ENCODE results near the gene PNPLA1.

PNPLA1 gene, protein sequence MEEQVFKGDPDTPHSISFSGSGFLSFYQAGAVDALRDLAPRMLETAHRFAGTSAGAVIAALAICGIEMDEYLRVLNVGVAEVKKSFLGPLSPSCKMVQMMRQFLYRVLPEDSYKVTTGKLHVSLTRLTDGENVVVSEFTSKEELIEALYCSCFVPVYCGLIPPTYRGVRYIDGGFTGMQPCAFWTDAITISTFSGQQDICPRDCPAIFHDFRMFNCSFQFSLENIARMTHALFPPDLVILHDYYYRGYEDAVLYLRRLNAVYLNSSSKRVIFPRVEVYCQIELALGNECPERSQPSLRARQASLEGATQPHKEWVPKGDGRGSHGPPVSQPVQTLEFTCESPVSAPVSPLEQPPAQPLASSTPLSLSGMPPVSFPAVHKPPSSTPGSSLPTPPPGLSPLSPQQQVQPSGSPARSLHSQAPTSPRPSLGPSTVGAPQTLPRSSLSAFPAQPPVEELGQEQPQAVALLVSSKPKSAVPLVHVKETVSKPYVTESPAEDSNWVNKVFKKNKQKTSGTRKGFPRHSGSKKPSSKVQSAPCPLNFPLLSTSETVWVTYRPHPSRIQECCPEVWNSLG

DNA sequence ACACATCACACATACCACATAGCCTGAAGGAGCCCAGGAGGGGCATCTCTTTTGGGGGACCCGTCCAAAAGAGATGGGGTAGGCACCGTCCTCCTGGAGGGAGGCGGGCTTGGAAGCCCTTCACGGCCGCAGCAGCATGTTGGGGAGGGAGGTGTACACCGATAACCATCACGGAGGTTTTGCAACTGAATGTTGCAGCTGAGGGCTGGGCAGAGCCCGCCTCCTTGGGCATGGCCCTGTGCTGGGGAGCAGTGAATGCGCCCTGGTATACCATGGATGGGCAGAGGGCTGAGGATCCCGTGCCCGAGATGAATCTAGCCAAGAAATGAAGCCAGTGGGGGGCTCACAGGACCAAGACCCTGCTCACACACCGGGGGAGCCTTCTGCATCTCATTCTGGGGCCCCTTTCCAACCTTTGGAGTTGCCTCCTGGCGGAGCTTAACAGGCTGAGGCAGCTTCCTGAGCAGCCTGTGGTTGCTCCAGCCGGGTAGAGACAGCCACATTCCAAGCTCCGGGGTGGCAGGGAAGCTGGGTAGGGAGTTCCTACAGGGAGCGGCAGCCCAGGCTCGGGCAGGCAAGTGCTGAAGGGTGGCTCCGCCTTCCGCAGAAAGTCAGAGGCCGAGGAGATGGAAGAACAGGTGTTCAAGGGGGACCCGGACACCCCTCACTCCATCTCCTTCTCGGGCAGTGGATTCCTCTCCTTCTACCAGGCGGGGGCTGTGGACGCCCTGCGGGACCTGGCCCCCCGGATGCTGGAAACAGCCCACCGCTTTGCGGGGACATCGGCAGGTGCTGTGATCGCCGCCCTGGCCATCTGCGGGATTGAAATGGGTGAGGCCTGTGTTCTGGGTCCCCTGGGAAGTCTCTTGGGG lies at the start of gene PNPLA1:
PNPLA1 (plus strand) TSS at position 227 of the 872 bp plus-strand sequence; CDS start at position 627, 400 bp downstream.
- no peak for DNase-seq (ENCODE audit: low read depth in 3 of 3)

DNA sequence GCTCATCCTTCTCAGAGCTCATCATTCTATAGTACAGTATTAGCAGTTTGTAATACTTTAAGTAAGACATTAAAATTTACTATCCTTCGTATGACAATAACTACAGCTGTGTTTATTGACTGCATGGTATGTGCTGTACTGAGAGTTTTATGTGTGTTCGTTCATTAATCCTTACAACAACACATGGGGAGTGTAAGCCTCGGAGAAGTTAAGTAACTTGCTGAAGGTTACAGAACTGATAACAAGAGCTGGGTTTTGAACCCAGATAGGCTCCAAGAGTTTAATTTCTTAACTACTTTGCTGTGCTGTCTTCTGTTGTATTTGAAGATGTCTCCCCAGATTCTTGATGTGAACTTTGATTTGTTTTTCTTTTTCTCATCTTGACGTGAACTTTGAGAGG lies 49.6 kb upstream of the PNPLA1 start:
- DNase-seq (ENCODE audit: low read depth in 3 of 3), result no peak

DNA sequence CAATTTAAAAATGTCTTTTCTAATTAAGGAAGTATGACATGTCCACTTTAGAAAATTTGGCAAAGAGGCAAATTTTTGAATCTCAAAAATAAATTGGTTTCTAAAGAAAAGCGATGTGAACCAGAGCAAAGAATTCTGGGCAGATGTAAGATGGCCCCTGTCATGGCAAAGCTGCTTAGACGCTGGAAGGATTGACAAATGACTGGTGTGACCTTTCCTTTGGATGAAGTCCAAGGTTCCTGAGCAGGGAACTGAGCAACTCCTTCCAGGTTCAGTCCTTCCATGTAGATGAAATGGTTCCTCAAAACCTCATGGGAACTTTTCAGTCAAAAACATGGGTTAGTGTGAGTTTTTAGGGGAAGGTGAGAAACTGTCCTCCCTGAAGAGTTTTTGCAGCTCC lies 48.2 kb upstream of the PNPLA1 start:
- no peak for DNase-seq (ENCODE audit: low read depth in 3 of 3)

DNA sequence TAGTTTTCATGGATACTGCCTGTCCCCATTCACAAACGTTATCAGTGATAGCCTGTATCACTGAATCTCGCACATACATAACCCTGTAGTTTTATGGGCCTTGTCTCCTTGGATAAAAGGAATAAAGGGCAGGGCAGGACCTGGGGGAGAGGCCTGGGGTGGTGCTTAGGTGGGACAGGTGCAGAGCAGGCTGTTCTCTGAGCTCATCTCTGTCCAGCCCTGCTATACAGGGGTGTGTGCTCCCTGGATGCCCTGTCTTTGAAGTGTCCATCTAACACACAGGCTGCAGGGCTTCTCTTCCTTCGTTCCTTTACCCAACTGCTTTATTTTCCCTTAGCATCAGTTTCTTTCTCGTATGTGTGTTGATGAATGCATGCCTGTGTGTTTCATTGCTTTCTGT lies 46.9 kb upstream of the PNPLA1 start:
- no peak for DNase-seq (ENCODE audit: low read depth in 3 of 3)

DNA sequence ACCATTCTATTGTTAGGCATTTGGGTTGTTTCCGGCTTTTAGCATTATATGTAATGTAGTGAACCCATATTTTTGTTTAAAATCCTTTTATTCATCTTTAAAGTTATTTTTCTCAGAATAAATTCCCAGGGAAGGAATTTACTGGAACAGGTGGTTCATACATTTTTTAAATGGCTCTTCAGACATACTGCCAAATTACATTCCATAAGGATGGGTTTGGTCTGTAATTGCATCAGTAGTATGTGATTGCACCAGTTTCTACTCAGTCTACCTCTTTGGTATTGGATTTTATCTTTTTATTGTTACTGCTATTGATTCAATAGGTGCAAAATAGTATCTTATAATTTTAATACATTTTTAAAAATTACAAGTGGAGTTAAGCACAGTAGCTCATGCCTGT lies 46.2 kb upstream of the PNPLA1 start:
- no peak for DNase-seq (ENCODE audit: low read depth in 3 of 3)

DNA sequence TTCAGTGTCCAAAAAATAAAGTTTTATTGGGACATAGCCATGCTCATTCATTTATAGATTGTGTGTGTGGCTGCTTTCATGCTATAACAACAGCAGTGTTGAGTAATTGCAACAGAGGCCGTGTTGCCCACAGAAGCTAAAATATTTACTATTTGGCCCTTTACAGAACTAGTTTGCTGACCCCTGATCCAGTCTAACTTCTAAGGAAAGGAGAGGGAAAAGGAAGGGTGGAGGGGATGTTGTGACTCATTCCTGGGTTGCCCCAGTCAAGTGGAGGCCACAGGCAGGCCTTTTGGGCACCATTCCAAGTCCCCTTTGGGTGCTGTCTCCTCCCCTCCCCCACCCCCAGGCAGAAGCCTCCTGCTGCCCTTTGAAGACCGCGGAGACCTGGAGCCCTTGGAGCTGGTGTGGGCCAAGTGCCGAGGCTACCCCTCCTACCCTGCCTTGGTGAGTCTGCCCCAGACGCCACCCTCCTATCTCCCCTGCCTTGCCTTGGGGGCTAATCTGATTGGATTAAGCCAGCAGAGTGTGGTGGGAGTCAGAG lies 44.9 kb upstream of the PNPLA1 start:
- DNase-seq (ENCODE audit: low read depth in 3 of 3), result no peak

DNA sequence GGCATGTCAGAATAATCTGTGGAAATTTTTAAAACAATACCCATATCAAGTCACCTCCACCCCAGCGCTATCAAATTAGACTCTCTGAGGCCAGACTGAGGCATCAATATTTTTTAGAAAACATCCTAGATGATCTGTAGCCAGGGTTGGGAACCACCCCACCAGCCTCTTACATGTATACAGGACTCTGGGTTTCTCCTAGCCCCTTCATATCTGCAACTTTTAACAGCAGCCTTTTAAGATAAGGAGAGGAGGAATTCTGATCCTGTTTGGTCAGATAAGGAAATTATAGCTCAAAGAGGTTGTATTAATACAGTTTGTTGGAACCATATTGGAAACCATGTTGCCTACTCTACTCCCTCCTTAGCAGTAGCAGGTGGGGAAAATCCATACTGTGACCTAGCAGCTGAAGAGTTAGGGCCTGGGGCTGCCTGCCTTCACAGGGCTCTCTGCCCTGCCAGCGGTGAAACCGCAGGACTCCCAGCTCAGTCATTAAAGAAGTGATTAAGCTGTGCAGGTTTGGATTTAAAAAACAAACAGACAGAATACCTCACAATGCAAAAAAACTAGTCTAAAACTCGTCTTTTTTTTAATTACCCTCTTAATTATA lies 43.3 kb upstream of the PNPLA1 start:
- DNase-seq (ENCODE audit: low read depth in 3 of 3), result no peak

DNA sequence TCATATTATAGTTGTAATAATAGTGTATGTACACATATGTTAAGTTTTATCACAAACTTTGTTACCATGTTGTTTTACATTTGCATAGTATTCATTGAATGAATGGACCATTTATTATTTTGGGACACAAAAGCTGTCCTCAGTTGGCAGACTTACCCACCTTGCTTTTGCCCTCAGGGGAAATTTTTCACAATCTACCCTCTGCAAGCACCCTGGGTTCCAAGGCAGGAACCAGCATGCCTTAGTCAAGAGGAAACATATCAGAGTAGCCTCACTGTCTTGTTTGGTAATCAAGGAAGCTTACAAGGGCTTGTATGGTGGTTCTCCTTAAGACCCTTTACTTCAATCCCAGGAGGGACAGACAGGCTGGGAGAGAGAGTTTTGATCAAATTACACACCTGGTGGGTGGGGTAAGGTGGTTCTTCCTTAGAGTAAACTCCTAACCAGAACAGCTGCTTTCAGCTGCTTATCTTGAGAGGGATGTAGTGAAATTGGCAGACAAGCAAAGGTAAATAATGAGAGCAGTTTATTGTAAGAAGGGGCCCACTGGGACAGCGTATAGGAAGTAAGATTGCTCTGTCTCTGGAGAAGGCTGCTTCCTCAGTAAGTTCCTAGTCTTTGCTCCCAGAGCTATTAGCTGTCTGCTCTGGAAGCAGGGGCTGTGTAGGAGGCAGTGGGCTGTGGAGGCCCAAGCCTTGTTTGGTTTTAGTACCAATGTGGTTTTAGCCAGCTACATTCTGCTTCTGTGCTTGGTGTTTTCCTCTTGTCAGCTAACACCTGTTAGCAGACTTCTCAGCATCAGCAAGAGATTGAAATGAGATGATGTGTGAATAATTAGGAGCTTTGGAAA lies 42.3 kb upstream of the PNPLA1 start:
- DNase-seq (ENCODE audit: low read depth in 3 of 3), result no peak

DNA sequence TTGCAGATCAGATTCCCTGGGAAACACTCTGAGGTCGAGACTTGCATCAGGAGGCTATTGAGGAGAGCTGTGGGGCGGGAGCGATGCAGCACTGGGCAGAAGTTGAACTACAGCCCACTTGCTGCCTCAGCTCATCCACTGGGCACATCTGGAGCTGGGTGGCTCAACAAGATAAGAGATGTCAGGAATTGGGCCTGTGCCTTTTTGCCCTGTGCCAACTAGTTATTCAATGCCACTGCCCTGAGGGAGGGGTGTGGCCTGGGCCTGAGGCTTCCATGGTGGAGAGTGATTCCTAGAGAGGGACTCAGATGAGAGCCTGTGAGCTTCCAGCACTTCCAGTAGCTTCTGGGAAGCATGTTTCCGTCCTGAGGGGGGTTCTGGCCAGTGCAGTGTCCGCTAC lies 40.6 kb upstream of the PNPLA1 start:
- DNase-seq (ENCODE audit: low read depth in 3 of 3), result no peak

DNA sequence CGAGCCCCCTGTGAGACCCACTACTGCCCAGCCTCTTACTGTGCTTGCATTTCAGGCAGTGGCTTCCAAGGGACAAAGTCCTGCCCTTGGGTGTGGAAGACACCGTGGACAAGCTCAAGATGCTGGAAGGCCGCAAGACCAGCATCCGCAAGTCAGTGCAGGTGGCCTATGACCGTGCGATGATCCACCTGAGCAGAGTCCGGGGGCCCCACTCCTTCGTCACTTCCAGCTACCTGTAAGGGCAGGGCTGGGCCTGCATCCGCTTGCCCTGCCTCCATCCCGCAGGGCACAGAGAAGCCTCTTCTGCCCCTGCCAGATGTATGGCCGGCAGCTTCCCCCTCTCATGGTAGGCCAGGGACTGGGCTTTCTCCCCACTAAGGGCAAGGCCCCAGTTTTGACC lies 39.5 kb upstream of the PNPLA1 start:
- DNase-seq (ENCODE audit: low read depth in 3 of 3), result no peak

DNA sequence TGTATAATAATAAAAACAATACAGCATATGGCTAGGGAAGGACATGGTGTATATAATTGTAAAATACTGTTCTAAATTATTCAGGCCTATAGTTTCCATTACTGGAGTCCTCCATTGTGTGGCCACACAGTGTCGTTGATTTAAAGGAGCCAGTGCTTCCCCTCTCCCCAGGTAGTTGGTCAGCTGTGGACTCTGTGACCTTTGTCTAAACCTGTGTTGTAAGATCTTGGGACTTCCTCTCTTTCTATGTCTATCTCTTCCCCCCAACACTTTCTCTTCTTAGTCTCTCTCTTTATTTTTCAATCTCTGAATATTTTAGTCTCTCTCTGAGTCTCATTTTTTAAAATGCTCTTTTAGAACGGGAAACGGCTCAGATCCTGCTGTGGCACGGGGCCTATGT lies 37.7 kb upstream of the PNPLA1 start:
- no peak for DNase-seq (ENCODE audit: low read depth in 3 of 3)

DNA sequence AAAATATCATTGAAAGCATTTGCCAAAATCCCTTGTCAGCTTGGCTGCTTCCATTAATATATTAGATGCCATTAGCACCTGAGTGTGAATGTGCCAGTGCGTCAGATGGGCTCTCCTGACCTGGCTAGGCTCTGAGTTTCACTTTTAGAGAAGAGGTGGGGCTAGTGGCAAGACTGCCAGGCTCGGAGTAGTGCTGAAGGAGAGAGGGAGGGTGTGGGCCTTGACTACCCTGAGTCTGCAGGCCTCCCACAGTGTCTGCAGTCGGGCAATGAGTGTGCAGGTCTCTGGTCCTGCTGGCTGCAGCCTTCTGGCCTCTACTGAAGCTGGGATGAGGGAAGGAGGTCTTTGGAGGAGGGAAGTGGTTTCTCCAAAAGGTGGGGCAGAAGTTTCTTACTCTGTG lies 34.6 kb upstream of the PNPLA1 start:
- no peak for DNase-seq (ENCODE audit: low read depth in 3 of 3)

DNA sequence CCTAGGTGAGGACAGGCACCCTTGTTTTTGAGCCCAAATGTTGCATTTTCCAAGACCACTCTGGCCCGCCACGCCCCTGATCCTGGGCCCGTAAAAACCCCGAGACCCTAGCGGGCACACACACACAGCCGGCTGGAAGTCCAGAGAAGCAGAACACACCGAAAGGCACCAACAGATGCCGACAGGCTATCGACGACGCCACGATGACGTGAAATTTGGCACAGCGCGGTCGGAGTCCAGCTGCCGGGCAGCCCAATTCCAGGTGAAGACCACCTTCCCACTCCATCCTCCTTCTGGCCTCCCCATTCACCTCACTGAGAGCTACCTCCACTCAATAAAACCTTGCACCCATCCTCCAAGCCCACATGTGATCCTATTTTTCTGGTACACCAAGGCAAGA lies 34.0 kb upstream of the PNPLA1 start:
- DNase-seq (ENCODE audit: low read depth in 3 of 3), result no peak

DNA sequence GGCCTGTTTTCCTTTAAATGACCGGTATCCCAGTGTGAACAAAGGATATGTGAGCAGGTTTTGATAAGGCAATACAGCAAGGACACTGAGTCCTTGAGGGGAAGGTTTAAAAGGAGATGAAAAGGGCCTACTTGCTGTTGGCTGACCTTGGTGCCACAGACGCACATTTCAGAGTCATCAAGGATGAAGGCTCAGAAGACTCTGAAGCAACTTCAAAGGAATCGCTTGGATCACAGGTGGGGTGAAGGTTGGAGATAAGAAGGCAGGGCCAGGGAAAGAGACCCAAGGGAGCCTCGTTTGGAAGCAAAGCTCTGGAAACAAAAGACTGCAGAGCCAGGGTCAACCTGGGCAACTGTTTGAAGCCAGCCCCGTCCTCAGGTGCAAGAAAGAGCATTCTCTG lies 30.1 kb upstream of the PNPLA1 start:
- DNase-seq (ENCODE audit: low read depth in 3 of 3), result no peak

DNA sequence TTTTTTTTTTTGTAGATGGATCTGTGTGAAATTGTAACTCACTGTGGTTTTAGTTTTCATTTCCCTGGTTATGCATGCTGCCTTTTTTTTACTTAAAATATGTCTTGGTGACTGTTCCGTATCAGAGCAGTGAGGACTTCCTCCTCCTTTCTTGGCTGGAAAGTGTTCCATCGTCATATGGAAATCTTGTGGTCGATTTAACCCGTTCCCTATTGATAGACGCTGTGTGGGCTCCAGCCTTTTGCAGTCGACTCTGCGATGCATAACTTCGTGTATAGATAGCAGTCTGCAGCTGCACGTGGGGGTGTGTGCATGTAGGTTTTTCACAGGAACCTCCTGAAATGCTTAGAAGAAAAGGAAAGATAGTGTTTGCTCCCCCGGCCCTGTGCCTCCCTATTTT lies 28.1 kb upstream of the PNPLA1 start:
- DNase-seq (ENCODE audit: low read depth in 3 of 3), result no peak

DNA sequence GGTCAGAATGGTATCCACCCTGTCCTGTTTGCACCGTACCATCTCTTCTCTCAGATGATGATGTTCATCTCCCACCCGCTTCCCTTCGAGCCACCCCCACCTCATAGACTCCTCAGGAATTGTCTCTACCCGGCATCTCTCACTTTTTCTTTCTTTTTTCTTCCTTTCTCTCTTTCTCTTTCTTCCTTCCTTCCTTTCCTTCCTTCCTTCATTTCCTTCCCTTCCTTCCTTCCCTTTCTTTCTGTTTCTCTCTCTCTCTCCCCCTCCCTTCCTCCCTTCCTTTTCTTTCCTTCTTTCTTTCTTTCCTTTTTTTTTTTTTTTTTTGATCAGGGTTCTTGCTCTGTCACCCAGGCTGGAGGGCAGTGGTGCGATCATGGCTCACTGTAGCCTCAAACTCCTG lies 27.7 kb upstream of the PNPLA1 start:
- no peak for DNase-seq (ENCODE audit: low read depth in 3 of 3)

DNA sequence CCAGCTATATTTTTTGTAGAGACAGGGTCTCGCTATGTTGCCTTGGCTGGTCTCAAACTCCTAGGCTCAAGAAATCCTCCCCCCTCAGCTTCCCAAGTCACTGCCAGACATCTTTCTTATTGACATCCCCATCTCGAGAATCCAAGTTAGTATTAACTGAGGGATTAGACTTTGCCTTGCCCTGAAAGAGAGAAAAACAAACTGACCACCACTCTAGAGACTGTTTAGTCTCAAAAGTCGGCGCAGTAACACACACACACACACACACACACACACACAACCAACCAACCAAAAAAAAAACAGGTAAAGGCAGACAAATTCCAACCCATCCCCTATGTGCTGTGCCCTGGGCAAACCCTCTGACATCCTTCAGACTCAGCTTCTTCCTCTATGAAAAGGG lies 27.2 kb upstream of the PNPLA1 start:
- DNase-seq (ENCODE audit: low read depth in 3 of 3), result no peak

DNA sequence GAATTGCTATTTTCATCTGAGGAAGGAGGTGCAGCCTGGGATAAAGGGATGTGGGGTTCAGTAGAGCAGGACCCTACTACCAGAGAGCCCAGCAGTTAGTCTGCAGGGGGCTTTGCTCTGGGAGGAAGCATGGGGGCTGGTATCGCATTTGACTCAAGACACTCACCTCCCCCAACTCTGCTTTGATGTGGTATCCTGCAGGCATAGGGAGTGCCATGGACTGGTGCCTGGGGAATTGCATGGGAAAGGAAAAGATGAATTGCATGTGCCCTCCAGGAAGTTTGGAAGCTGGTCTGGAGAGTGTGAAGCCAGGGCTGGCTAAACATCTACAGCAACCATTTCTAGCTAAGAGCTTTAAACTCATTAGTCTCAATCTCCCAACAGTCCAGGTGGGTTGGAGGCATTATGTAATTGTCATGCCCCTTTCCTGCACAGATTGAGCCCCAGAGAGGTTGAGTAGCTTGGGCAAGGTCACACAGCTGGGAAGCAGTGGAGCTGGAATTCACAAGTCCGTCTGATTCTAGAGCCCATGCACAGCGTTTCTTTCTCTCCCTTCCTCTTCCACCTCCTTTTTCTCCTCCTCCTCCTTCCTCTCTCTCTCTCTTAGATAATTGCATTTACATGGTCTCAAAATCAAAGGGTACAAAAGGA lies 26.2 kb upstream of the PNPLA1 start:
- no peak for DNase-seq (ENCODE audit: low read depth in 3 of 3)

DNA sequence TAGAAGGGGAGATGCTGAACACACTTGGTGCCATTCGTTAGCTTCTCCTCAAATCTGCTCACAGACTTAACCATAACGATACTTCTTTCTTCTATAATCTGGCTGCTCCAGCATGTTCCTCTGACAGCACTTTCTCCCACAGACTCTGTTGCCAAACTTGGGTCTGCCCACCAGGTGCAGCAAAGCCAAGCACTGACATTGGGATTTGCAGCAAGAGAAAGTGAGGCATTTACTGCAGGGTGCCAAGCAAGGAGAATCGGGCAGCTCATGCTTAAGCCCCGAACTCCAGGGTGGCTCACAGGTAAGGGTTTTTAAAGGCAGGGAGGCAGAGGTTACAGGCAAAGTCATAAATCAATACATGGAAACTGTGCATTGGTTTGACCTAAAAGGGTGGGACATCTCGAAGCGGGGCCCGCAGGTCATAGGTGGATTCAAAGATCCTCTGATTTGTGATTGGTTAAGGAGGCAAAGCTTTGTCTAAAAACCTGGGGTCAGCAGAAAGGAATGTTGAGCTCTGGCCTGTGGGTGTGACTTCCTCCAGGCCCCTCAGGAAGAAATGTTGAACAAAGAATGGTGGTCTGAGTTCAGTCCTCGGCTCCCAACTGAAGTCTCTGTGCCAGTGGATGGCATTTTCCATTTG lies 25.1 kb upstream of the PNPLA1 start:
- no peak for DNase-seq (ENCODE audit: low read depth in 3 of 3)

DNA sequence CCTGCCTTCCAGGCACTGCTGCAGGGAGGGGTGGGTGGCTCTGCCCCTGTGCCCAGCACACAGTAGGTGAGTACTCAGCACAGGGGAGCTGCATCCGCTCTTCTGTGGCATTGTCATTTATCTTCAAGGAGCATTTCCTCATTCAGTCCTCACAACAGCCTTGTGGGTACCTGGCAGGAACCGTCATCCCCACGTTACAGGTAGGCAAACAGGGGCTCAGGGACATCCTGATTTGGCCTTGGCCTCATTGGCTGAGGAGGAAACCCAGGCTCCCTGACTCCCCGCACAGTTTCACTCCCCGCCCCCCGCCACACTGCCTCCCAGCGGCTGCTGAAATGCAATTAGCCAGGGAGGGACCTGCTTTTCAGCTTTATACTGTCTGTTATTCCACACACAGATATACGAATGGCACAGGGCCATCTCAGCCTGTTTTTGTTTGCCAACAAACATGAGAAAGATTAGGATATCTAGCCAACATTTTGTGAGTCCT lies 24.2 kb upstream of the PNPLA1 start:
- no peak for DNase-seq (ENCODE audit: low read depth in 3 of 3)
